BJ (cell line): ENCODE measurements around the gene CFAP46. TPM values are rescaled to one million over a fixed set of nuclear protein-coding genes. Genes with fewer than 3 reads are reported as not detected.

ENCODE experiments used
- CTCF ChIA-PET: fragments of 350-600 bp; formaldehyde crosslinking; extraction: SDS; loops from one replicate; lab custom pipeline; 2021; ENCODE audit warnings: antibody characterized with exemption, inconsistent platforms; lab: Yijun Ruan, JAX
- POLR2A ChIA-PET: fragments of 300-600 bp; sonication (Branson Sonifier 250); formaldehyde crosslinking; extraction: SDS; loops from one replicate; lab custom pipeline; 2021; ENCODE audit warnings: antibody characterized with exemption; lab: Charles Lee
- DNase-seq: peaks from one replicate; pipeline ENCODE4 v3.0.0-alpha.2; 2011; ENCODE audit warnings: low read depth
- H3K27me3 ChIP-seq: 2 replicates; pipeline ENCODE4 v1.6.0; 2011; ENCODE audit warnings: low read length; ENCODE audit not compliant: control insufficient read depth, insufficient read depth
- H3K36me3 ChIP-seq: 2 replicates; pipeline ENCODE4 v1.5.1; 2011; ENCODE audit warnings: low read length; ENCODE audit not compliant: control insufficient read depth, insufficient read depth
- H3K4me3 ChIP-seq: 2 replicates; pipeline ENCODE4 v1.5.1; 2011; ENCODE audit warnings: low read depth, mild to moderate bottlenecking, control low read depth, low read length
- CTCF ChIP-seq: IDR thresholded peaks from 2 replicates; pipeline ENCODE4 v1.5.1; 2011; ENCODE audit warnings: low read depth, mild to moderate bottlenecking, control low read depth, inconsistent platforms, low read length, moderate library complexity; ENCODE audit not compliant: insufficient read depth
- polyA plus RNA-seq: library from polyadenylated mRNA; depleted of rRNA; stranded (reverse); fragments of >200 nt; gene quantifications from 2 replicates; pipeline ENCODE4 v1.2.3, GENCODE V29; 2011

CFAP46 gene
- polyA plus RNA-seq, 1 experiment: 1.8 TPM

- no peak for TF ChIP-seq CTCF
- POLR2A ChIA-PET: no interaction called here
- CTCF ChIA-PET: no interaction called here
Observed at GRCh38 chr10:132804287-132804686, 138.1 kb downstream of the CFAP46 start.

DNA sequence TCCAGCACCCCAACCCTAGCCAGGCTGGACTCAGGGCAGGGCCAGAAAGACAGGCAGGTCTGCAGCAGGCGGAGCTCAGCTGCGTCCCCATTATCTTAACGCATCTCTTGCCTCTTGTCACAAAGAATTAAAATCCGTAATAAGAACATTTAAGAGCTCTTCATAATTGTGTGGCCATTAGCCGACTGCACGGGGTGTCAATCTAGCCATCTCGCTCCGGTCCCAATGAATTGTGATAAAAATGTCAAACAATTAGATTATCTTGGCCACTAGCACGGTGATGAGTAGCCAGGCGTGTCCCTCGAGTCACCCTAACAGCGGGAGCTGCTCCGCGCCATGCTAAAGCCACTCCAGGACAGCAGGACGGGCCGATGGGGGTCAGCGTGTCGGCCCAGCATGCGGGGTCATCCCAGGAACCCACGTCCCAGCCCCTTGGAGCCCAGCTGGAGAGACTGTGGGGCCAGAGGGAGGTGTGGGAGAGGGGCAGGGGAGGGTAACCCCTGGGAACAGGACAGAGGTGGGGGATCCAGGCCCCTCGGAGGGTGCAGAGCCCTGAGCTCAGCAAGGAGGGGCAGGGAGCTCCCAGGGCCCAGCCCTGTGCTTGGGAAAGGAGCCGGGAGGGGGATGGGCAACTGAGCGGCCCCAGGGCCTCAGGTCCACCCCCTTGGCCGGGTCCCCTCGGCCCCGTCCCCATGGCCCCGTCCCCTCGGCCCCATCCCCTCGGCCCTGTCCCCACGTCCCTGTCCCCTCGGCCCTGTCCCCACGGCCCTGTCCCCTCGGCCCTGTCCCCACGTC is 138.8 kb downstream of the CFAP46 start:
- H3K27me3 ChIP-seq: peaks cover 5% of the 10 kb centered on the region; the same call in 1 of the 2 replicates
- CTCF ChIA-PET: interaction anchor here (0.9 kb wide), 1 partner anchor 149 kb away, joined by 3 read pairs; no protein-coding TSS in a partner anchor
- H3K36me3 ChIP-seq: no peaks in the 10 kb centered on the region
- no peak overlapping the region for H3K4me3 ChIP-seq
- POLR2A ChIA-PET: no interaction called here
- DNase-seq: no peak
- no peak for TF ChIP-seq CTCF

More at GRCh38 chr10:132804287-132804686, 138.1 kb downstream of the CFAP46 start:
- H3K27me3 ChIP-seq: peaks cover 5% of the 10 kb centered on the region; the same call in 1 of the 2 replicates
- no peak overlapping the region for H3K4me3 ChIP-seq
- H3K36me3 ChIP-seq: no peaks in the 10 kb centered on the region
- DNase-seq: no peak

DNA sequence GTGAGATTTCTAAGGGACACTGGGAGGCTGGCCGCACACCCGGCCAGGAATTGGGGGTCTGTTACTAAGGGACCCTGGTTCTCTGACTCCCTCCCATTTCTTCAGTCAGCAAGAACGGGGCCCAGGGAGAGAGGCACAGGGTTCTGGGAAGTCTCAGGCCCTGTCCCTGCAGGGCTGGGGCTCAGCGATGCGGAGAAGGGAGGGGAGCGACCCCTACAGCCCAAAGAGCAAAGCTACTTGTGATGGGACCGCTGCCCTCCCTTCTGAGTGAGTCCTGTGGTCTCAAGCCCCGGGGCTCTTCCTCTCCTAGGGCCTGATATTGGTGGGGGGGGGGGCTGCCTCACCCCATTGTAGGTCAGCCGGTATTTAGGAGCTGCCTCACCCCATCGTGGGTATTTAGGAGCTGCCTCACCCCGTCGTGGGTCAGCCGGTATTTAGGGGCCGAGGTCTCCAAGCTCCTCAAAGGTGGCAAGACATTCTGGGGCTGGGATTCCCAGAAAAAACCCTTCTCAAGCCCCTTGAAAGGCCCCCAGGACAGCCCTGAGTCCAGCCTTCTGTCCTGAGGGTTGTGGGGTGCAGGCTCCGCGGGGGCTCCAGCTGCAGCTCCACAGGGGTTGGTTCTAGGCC is 139.6 kb downstream of the CFAP46 start:
- Histone ChIP-seq H3K36me3 (no peaks in the 10 kb centered on the region), H3K4me3 (no peak overlapping the region), H3K27me3 (peaks cover 5% of the 10 kb centered on the region; the same call in 1 of the 2 replicates)
- DNase-seq: no peak
- no peak for TF ChIP-seq CTCF
- ChIA-PET CTCF (interaction anchor here (0.9 kb wide), 1 partner anchor 148 kb away, joined by 3 read pairs; no protein-coding TSS in a partner anchor), POLR2A (no interaction called here)

DNA sequence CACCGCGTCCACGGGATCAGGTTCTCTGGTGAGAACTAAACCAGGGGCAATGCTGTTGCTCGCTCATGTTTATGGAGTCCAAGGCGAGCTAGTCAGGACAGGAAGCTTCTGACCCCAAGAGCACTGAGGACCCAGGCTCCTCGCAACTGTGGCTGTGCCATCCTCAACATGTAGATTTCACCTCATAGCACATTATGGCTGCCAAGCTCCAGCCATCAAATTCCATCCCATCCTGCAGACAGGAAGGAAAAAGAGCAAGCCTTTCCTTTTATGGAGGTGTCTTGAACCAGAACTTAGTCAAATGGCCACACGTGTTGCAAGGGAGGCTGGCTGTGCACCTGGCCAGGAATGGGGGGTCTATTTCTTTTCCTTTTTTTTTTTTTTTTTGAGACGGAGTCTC is 140.3 kb downstream of the CFAP46 start:
- POLR2A ChIA-PET: no interaction called here
- H3K27me3 ChIP-seq: peaks cover 5% of the 10 kb centered on the region; the same call in 1 of the 2 replicates
- TF ChIP-seq CTCF: no peak
- no peaks in the 10 kb centered on the region for H3K36me3 ChIP-seq
- DNase-seq: no peak
- no peak overlapping the region for H3K4me3 ChIP-seq
- CTCF ChIA-PET: no interaction called here

DNA sequence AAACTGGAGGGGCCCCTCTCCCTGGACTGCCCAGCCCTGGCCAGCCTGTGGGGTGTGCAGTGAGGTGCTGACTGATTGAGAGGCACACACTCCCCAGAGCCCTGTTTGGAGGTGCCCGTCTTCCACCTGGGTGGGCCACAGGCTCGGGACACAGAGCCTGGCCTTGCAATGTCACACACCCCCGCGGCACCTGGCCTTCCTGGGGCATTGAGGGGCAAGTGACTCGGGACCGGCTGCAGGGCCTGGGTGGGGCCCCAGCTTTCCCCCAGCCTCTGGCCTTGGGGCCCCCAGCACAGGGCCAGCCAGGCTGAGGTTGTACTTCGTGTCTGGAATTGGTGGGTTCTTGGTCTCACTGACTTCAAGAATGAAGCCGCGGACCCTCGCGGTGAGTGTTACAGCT is 142.5 kb downstream of the CFAP46 start:
- no peak for DNase-seq
- Histone ChIP-seq H3K36me3 (no peaks in the 10 kb centered on the region), H3K4me3 (no peak overlapping the region), H3K27me3 (0 out of 2 replicates have a peak, but pooled peaks cover 2% of the 10 kb centered on the region)
- POLR2A ChIA-PET: no interaction called here
- CTCF ChIA-PET: no interaction called here
- TF ChIP-seq CTCF: no peak
